Right lobe of liver (tissue), 4 donors: ENCODE results near the gene CHN2.

Experiments used
- CTCF ChIP-seq, 4 donors: fragments of 200-600 bp in 3 of 4; fragments of 450-650 bp in 1 of 4; IDR thresholded peaks; one replicate each; pipeline versions ENCODE4 v1.5.1 to v1.8.0; 2016 to 2022; ENCODE audit warnings: antibody characterized with exemption in 4 of 4, mild to moderate bottlenecking in 2 of 4
- POLR2A ChIP-seq: fragments of 450-650 bp; IDR thresholded peaks from one replicate; pipeline ENCODE4 v1.6.1; 2017; ENCODE audit warnings: antibody characterized with exemption, mild to moderate bottlenecking
- donor health status: DM: no; HTN: no; CAD: no.
- donor health status: DM: no; HTN: no; CAD: no.
- donor health status: DM: no; HTN: yes; CAD: no.

GRCh38 chr7:29300649-29301048, 106.1 kb downstream of the CHN2 start:
- no peak for TF ChIP-seq CTCF (IDR thresholded peaks at IDR 0.05)
- TF ChIP-seq POLR2A: no peak
